ENCODE data around the gene HSPA1B.

GRCh38 chr6:31778999-31779885 is 48.3 kb upstream of the HSPA1B start:
- TF ChIP-seq CTCF (IDR thresholded peaks at IDR 0.05) = no peak
- TF ChIP-seq POLR2A (IDR thresholded peaks at IDR 0.05) = no peak

All from lower leg skin (tissue), 3 donors.